Measurements from ENCODE around the gene FAM210B.

FAM210B gene

GRCh38 chr20:56392132-56392880 lies 33.5 kb downstream of the FAM210B start, which contains the start of the genes AURKA and CSTF1:
AURKA (minus strand) TSS chr20:56392215; CDS start chr20:56388197, 4,018 bp downstream.
CSTF1 (plus strand) TSS chr20:56392645; CDS start chr20:56395553, 2,908 bp downstream.
- no peak for TF ChIP-seq RAD21 (IDR thresholded peaks at IDR 0.05; ENCODE audit: low read depth)
- TF ChIP-seq YY1 (IDR thresholded peaks at IDR 0.05; ENCODE audit: low read depth): peak; percentile 98
- peak; percentile 93 for TF ChIP-seq FOXM1 (IDR thresholded peaks at IDR 0.05; ENCODE audit: borderline replicate concordance, low read depth)
- peak; percentile 79 for TF ChIP-seq TAF1 (IDR thresholded peaks at IDR 0.05; ENCODE audit: low read depth)
- TF ChIP-seq USF1 (IDR thresholded peaks at IDR 0.05): no peak
- TF ChIP-seq EGR1 (IDR thresholded peaks at IDR 0.05): peak; percentile 73
- TF ChIP-seq REST (IDR thresholded peaks at IDR 0.05; ENCODE audit: low read depth): no peak
- TF ChIP-seq TEAD4 (IDR thresholded peaks at IDR 0.05): no peak
- TF ChIP-seq CEBPB (IDR thresholded peaks at IDR 0.05): peak; percentile 95
- peak; percentile 92 for TF ChIP-seq CREB1 (IDR thresholded peaks at IDR 0.05; ENCODE audit: low read depth)
- TF ChIP-seq EP300 (IDR thresholded peaks at IDR 0.05; ENCODE audit: borderline replicate concordance): no peak
- TF ChIP-seq MAX (IDR thresholded peaks at IDR 0.05): peak; percentile 90
- TF ChIP-seq NFIC (IDR thresholded peaks at IDR 0.05): 0 out of 2 replicates have a peak, but pooled peaks have one; percentile 12
- no peak for TF ChIP-seq ZBTB7A (IDR thresholded peaks at IDR 0.05; ENCODE audit: low read depth)
- TF ChIP-seq TCF12 (IDR thresholded peaks at IDR 0.05; ENCODE audit: low read depth): no peak; the same call in none of the 2 replicates

- TF ChIP-seq ZBTB7A (IDR thresholded peaks at IDR 0.05; ENCODE audit: low read depth): no peak
- TF ChIP-seq MAX (IDR thresholded peaks at IDR 0.05): no peak
- TF ChIP-seq USF1 (IDR thresholded peaks at IDR 0.05): no peak
- TF ChIP-seq NFIC (IDR thresholded peaks at IDR 0.05): no peak
Observed at GRCh38 chr20:56392881-56393482, 34.2 kb downstream of the FAM210B start.

GRCh38 chr20:56393653-56394052 lies 34.9 kb downstream of the FAM210B start:
- TF ChIP-seq YY1 (IDR thresholded peaks at IDR 0.05; ENCODE audit: low read depth): no peak

- TF ChIP-seq TEAD4 (IDR thresholded peaks at IDR 0.05) (no peak), MAX (IDR thresholded peaks at IDR 0.05) (no peak)
Observed at GRCh38 chr20:56395166-56395565, 36.4 kb downstream of the FAM210B start.

GRCh38 chr20:56400001-56400640 lies 41.3 kb downstream of the FAM210B start:
- TF ChIP-seq TAF1 (IDR thresholded peaks at IDR 0.05; ENCODE audit: low read depth): no peak
- TF ChIP-seq FOXM1 (IDR thresholded peaks at IDR 0.05; ENCODE audit: borderline replicate concordance, low read depth): no peak
- TF ChIP-seq NFIC (IDR thresholded peaks at IDR 0.05): no peak
- TF ChIP-seq RAD21 (IDR thresholded peaks at IDR 0.05; ENCODE audit: low read depth): peak; percentile 39; the same call in 1 of the 2 replicates
- no peak for TF ChIP-seq REST (IDR thresholded peaks at IDR 0.05; ENCODE audit: low read depth)
- TF ChIP-seq TEAD4 (IDR thresholded peaks at IDR 0.05): no peak
- TF ChIP-seq CEBPB (IDR thresholded peaks at IDR 0.05): no peak

GRCh38 chr20:56403465-56403864 lies 44.7 kb downstream of the FAM210B start:
- no peak for TF ChIP-seq ZBTB7A (IDR thresholded peaks at IDR 0.05; ENCODE audit: low read depth)
- TF ChIP-seq RAD21 (IDR thresholded peaks at IDR 0.05; ENCODE audit: low read depth): no peak
- TF ChIP-seq TAF1 (IDR thresholded peaks at IDR 0.05; ENCODE audit: low read depth): no peak
- TF ChIP-seq MAX (IDR thresholded peaks at IDR 0.05): no peak
- no peak for TF ChIP-seq CEBPB (IDR thresholded peaks at IDR 0.05)
- TF ChIP-seq USF1 (IDR thresholded peaks at IDR 0.05): no peak
- TF ChIP-seq YY1 (IDR thresholded peaks at IDR 0.05; ENCODE audit: low read depth): no peak
- TF ChIP-seq NFIC (IDR thresholded peaks at IDR 0.05): no peak
- no peak for TF ChIP-seq CREB1 (IDR thresholded peaks at IDR 0.05; ENCODE audit: low read depth)

Data from Ishikawa (cell line).